CD4-positive, alpha-beta memory T cell (primary cell): Measurements from ENCODE around the gene AHRR. TPM values are rescaled to one million over a fixed set of nuclear protein-coding genes. Genes with fewer than 3 reads are reported as not detected.

Experiments used
- CTCF ChIA-PET: fragments of 350-600 bp; sonication (Branson Sonifier 250); formaldehyde crosslinking; loops from one replicate; lab custom pipeline; 2021; ENCODE audit warnings: inconsistent platforms; ENCODE audit not compliant: partially characterized antibody; lab: Charles Lee
- POLR2A ChIA-PET: fragments of 350-600 bp; sonication (Branson Sonifier 250); formaldehyde crosslinking; loops from one replicate; lab custom pipeline; 2021; ENCODE audit not compliant: partially characterized antibody; lab: Charles Lee
- DNase-seq, 5 donors: peaks; one replicate each; pipeline versions ENCODE4 v3.0.0 to v3.0.0-alpha.2; 2020 to 2022; ENCODE audit warnings: mixed read lengths in 1 of 5
- H3K27ac ChIP-seq: one replicate; pipeline ENCODE4 v1.7.0; 2013; ENCODE audit warnings: low read depth, low read length
- H3K27me3 ChIP-seq: 2 replicates; pipeline ENCODE4 v1.7.0; 2013; ENCODE audit warnings: mild to moderate bottlenecking, low read length, moderate library complexity; ENCODE audit not compliant: insufficient read depth
- H3K36me3 ChIP-seq: 2 replicates; pipeline ENCODE4 v1.7.0; 2013; ENCODE audit warnings: mild to moderate bottlenecking, low read length, moderate library complexity; ENCODE audit not compliant: insufficient read depth
- H3K4me1 ChIP-seq: 2 replicates; pipeline ENCODE4 v1.7.0; 2013; ENCODE audit warnings: mild to moderate bottlenecking, low read length, moderate library complexity; ENCODE audit not compliant: insufficient read depth
- H3K4me3 ChIP-seq, 2 donors: one replicate each; pipeline ENCODE4 v1.7.0; 2013; ENCODE audit warnings: low read length in 2 of 2, mild to moderate bottlenecking in 1 of 2
- H3K9me3 ChIP-seq, 2 donors: one replicate each; pipeline ENCODE4 v1.7.0; 2013; ENCODE audit warnings: low read length in 2 of 2, control low read depth in 1 of 2; ENCODE audit not compliant: control insufficient read depth in 1 of 2
- H3K27ac Mint-ChIP-seq, 7 donors: one replicate each; pipeline ENCODE4 v1.8.0; 2020 to 2021; ENCODE audit warnings: mixed read lengths in 7 of 7, mild to moderate bottlenecking in 6 of 7, inconsistent platforms in 3 of 7, moderate library complexity in 3 of 7
- H3K27me3 Mint-ChIP-seq, 2 donors: one replicate each; pipeline ENCODE4 v1.8.0; 2020 to 2021; ENCODE audit warnings: mixed read lengths in 2 of 2
- H3K36me3 Mint-ChIP-seq, 2 donors: one replicate each; pipeline ENCODE4 v1.8.0; 2020 to 2021; ENCODE audit warnings: mixed read lengths in 2 of 2, inconsistent platforms in 1 of 2, mild to moderate bottlenecking in 1 of 2
- H3K4me1 Mint-ChIP-seq, 4 donors: one replicate each; pipeline ENCODE4 v1.8.0; 2020 to 2021; ENCODE audit warnings: mixed read lengths in 4 of 4, mild to moderate bottlenecking in 1 of 4
- H3K4me3 Mint-ChIP-seq, 8 donors: one replicate each; pipeline ENCODE4 v1.8.0; 2020 to 2021; ENCODE audit warnings: mixed read lengths in 8 of 8, mild to moderate bottlenecking in 7 of 8, moderate library complexity in 6 of 8, inconsistent platforms in 3 of 8
- H3K9me3 Mint-ChIP-seq, 8 donors: one replicate each; pipeline ENCODE4 v1.8.0; 2020 to 2021; ENCODE audit warnings: mixed read lengths in 8 of 8, mild to moderate bottlenecking in 5 of 8, inconsistent platforms in 3 of 8, moderate library complexity in 1 of 8
- intact Hi-C: fragments of 100-400 bp; cut with micrococcal nuclease; formaldehyde crosslinking; loops from one replicate; pipeline ENCODE4 v1.15.1; 2023
- polyA plus RNA-seq, 2 donors: library from polyadenylated mRNA; unstranded; fragments of 300-500 nt; fragmentation: Illumina TruSeq; gene quantifications; one replicate each; pipeline ENCODE4 v1.2.3, GENCODE V29; 2021
- total RNA-seq, 2 experiments: library from RNA; stranded (reverse); gene quantifications; one replicate each; pipeline ENCODE4 v1.2.3, GENCODE V29; 2021

Gene AHRR
- total and polyA plus RNA-seq, 4 experiments from 2014 or later, result 0.23 to 2.7 (median 0.74) TPM

DNA sequence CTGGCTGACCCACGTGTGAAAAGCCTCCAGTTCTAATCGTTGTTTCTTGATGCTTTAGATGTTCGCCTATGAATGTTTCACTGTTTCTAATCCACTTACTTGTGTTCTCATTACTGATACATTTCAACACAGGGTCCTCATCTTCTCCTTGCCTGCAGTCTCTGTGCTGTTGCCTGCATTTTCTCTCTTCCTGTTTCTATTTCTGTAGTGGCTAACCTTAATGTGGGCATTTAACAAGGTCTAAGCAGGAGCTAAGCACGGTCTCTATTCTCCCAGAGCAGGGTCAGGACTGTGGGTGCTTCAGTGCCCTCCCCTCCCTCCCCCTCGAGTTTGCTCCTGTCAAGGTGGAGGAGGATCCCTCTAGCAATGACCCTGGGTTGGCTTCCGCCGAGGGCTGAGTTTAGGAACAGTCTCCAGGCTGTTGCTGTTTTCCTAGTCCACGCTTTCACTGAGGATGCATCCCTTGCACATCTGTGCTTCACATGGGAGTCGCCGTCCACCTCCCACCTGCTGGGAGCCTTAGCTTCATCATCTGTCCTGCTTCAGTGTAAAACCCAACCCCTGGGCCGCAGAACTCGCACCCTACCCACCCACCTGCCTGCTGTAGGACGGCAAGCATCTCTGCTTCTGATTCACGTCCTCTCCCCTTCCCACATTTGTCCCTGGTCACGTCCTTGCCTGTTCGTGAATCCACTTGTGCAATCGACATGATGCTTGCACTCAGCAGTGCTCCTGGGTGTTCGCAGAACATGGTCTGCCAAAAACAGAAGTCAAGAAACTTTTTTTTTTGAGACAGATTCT, 119.1 kb downstream of the AHRR start:
- peak overlapping the region in 2 of 8 donors; percentile 30 to 46 for H3K4me3 Mint-ChIP-seq
- H3K36me3 Mint-ChIP-seq, result peaks cover 0 to 12% of the 10 kb centered on the region in 2 donors
- peaks cover 0 to under 1% of the 10 kb centered on the region in 2 donors for H3K27me3 Mint-ChIP-seq
- CTCF ChIA-PET, result no interaction called here
- H3K9me3 Mint-ChIP-seq, result no peaks in the 10 kb centered on the region
- no peak for DNase-seq
- Histone ChIP-seq H3K9me3 (no peaks in the 10 kb centered on the region), H3K27me3 (no peaks in the 10 kb centered on the region), H3K36me3 (no peaks in the 10 kb centered on the region), H3K4me3 (no peak overlapping the region), H3K4me1 (peaks cover 29% of the 10 kb centered on the region), H3K27ac (no peak overlapping the region)
- POLR2A ChIA-PET, result no interaction called here
- H3K27ac Mint-ChIP-seq, result peak overlapping the region in 2 of 7 donors; percentile 25 to 52
- intact Hi-C loops, result loop anchor here (5.0 to 10.0 kb wide), 2 partner anchors 168 to 226 kb away; partner anchors contain the start of genes CCDC127, PDCD6 and SDHA
- peaks cover 10 to 29% (median 24%) of the 10 kb centered on the region in 4 donors for H3K4me1 Mint-ChIP-seq

DNA sequence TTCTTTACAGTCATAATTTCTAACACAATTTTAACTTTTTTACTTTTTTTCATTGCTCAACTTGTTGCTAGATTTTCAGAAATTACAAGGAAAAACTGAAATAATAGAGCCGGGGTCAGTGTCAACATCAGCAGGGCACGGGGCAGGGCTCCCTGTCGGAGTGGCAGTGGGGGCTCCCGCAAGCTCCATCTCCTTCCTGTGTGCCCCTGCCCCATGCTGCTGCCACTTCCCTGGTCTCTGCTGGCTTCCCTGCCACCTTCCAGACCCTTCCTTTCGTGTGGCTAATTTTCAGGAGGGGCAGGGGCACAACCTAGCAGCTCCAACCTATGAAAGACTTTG, 120.5 kb downstream of the AHRR start:
- Mint-ChIP-seq H3K9me3 (no peaks in the 10 kb centered on the region), H3K36me3 (peaks cover 9 to 20% of the 10 kb centered on the region in 2 donors), H3K4me3 (peak overlapping the region; percentile 94 to 99 (median 96)), H3K27ac (peak overlapping the region in 6 of 7 donors; percentile 86 to 97 (median 94)), H3K27me3 (no peaks in the 10 kb centered on the region), H3K4me1 (peaks cover 16 to 41% (median 33%) of the 10 kb centered on the region in 4 donors)
- DNase-seq, result no peak
- CTCF ChIA-PET, result no interaction called here
- intact Hi-C loops, result loop anchor here (2.0 to 10.0 kb wide), 3 partner anchors 31 to 227 kb away; partner anchors contain the start of genes CCDC127, PDCD6 and SDHA
- POLR2A ChIA-PET, result interaction anchor here (0.8 to 1.4 kb wide), 4 partner anchors 31 to 224 kb away, joined by 3 to 9 read pairs (median 4); partner anchors contain the start of genes CCDC127 and SDHA
- Histone ChIP-seq H3K4me3 (peak overlapping the region; percentile 81 to 92), H3K27ac (no peak overlapping the region), H3K9me3 (no peaks in the 10 kb centered on the region), H3K4me1 (peaks cover 34% of the 10 kb centered on the region), H3K36me3 (peaks cover 6% of the 10 kb centered on the region), H3K27me3 (no peaks in the 10 kb centered on the region)

DNA sequence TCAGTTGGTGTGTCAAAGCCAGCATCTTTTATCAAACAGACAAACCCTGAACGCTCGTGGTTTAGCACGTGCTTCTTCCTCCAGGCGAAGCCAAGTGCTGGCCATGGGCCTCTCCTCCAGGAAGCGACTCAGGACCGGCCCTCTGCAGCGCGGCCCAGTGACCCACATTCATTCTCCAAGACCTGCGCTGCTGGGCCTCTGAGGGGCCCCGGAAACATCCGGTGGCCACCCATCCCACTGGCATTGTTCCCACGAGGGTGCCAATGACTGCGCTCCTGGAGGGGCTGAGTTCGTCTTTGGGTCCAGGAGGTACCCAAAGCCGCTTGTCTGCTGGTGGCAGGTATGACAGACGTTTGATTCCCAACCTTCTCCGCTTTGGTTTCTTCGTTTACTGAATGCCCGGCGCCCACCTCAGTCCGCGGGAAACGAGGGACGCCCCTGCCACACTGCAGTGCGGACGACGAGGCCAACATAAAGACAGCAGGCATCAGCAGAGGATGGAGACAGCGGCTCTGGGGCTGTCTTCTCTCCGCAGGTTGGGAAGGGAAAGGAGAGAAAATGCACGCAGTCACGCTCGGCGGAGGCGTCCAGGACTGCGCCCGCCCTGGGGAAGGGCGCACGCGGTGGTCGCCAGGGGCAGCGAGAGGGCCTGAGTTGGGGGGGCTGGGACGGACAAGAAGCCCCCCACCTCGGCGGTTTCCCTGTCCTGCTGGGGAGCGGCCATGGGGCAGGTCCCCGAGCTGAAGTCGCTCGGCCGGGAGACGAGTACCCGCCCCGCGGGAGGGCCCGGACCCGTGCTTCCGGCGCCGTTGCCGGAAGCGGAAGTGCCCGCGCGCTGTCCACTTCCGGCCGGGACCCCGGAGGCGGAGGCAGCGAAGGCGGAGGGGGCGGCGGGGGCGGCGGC, 121.1 kb downstream of the AHRR start, which contains the start of gene EXOC3:
Gene EXOC3, plus strand, starts transcription at position 842 of the 904 bp plus-strand sequence. CDS start 3,030 bp downstream, outside the sequence.
- H3K9me3 ChIP-seq, result no peaks in the 10 kb centered on the region
- H3K36me3 Mint-ChIP-seq, result peaks cover 10 to 26% of the 10 kb centered on the region in 2 donors
- no peaks in the 10 kb centered on the region for H3K27me3 ChIP-seq
- H3K36me3 ChIP-seq, result peaks cover 12% of the 10 kb centered on the region
- H3K27me3 Mint-ChIP-seq, result no peaks in the 10 kb centered on the region
- ChIA-PET CTCF (no interaction called here), POLR2A (interaction anchor here (0.6 to 1.4 kb wide), 5 partner anchors 11 to 224 kb away, joined by 3 to 9 read pairs (median 4); partner anchors contain the start of genes CCDC127 and SDHA)
- peaks cover 34% of the 10 kb centered on the region for H3K4me1 ChIP-seq
- H3K4me3 Mint-ChIP-seq, result peak within 1 kb of the TSS; percentile 94 to 99 (median 96)
- no peaks in the 10 kb centered on the region for H3K9me3 Mint-ChIP-seq
- peak within 1 kb of the TSS; percentile 91 to 97 (median 95) for H3K27ac Mint-ChIP-seq
- intact Hi-C loops, result loop anchor here (2.0 to 10.0 kb wide), 3 partner anchors 30 to 228 kb away; partner anchors contain the start of genes CCDC127, PDCD6 and SDHA
- peaks cover 17 to 42% (median 34%) of the 10 kb centered on the region in 4 donors for H3K4me1 Mint-ChIP-seq
- peak; percentile 62 to 77 (median 69) for DNase-seq
- H3K27ac ChIP-seq, result peak within 1 kb of the TSS; percentile 77
- H3K4me3 ChIP-seq, result peak within 1 kb of the TSS; percentile 92 to 95

- Mint-ChIP-seq H3K36me3 (peaks cover 18 to 34% of the 10 kb centered on the region in 2 donors), H3K4me1 (peaks cover 19 to 43% (median 35%) of the 10 kb centered on the region in 4 donors), H3K4me3 (peak overlapping the region; percentile 87 to 96 (median 92)), H3K27me3 (no peaks in the 10 kb centered on the region), H3K27ac (peak overlapping the region; percentile 84 to 91 (median 88)), H3K9me3 (no peaks in the 10 kb centered on the region)
- CTCF ChIA-PET, result interaction anchor here (1.3 kb wide), 2 partner anchors 10 to 30 kb away, joined by 3 to 4 read pairs; no protein-coding TSS in a partner anchor
- H3K4me1 ChIP-seq, result peaks cover 34% of the 10 kb centered on the region
- intact Hi-C loops, result loop anchor here (2.0 to 10.0 kb wide), 3 partner anchors 29 to 229 kb away; partner anchors contain the start of genes CCDC127, PDCD6 and SDHA
- H3K36me3 ChIP-seq, result peaks cover 21% of the 10 kb centered on the region
- no peaks in the 10 kb centered on the region for H3K27me3 ChIP-seq
- peak overlapping the region; percentile 77 for H3K27ac ChIP-seq
- peak in 4 of 5 donors; percentile 17 to 33 (median 28) for DNase-seq
- POLR2A ChIA-PET, result interaction anchor here (1.0 to 1.4 kb wide), 4 partner anchors 30 to 224 kb away, joined by 3 to 9 read pairs (median 4); no protein-coding TSS in a partner anchor
- H3K9me3 ChIP-seq, result no peaks in the 10 kb centered on the region
- peak overlapping the region; percentile 92 to 95 for H3K4me3 ChIP-seq
Observed at GRCh38 chr5:443239-444151, 122.0 kb downstream of the AHRR start.

DNA sequence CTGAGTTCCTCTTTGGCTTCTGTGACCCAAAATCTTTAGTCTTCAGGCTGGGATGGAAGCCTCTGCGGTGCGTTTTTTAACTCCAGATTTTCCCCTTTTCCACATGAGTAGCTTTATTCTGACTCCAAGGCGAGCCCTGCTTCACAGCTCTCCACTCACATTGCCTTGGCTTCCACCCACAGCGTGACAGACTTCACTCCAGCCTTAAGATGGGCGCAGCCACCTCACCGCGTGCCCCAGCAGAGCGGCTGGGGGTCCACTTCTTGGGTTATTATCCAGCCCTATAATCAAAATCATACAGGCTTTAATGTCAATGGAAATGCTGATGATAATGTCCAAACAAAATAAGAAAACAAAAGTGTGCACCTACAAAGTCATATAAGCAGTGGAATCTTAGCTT, 122.7 kb downstream of the AHRR start:
- H3K36me3 ChIP-seq, result peaks cover 28% of the 10 kb centered on the region
- no peaks in the 10 kb centered on the region for H3K9me3 Mint-ChIP-seq
- no peaks in the 10 kb centered on the region for H3K9me3 ChIP-seq
- H3K27me3 Mint-ChIP-seq, result no peaks in the 10 kb centered on the region
- peak overlapping the region; percentile 81 to 96 (median 92) for H3K4me3 Mint-ChIP-seq
- H3K4me1 Mint-ChIP-seq, result peaks cover 21 to 50% (median 36%) of the 10 kb centered on the region in 4 donors
- CTCF ChIA-PET, result interaction anchor here (1.3 kb wide), 2 partner anchors 10 to 29 kb away, joined by 3 to 4 read pairs; no protein-coding TSS in a partner anchor
- POLR2A ChIA-PET, result interaction anchor here (1.0 kb wide), 1 partner anchor 29 kb away, joined by 3 read pairs; no protein-coding TSS in a partner anchor
- H3K27ac Mint-ChIP-seq, result peak overlapping the region; percentile 49 to 92 (median 89)
- DNase-seq, result no peak
- H3K27ac ChIP-seq, result no peak overlapping the region
- peaks cover 34% of the 10 kb centered on the region for H3K4me1 ChIP-seq
- intact Hi-C loops, result loop anchor here (5.0 to 10.0 kb wide), 2 partner anchors 172 to 229 kb away; partner anchors contain the start of genes CCDC127, PDCD6 and SDHA
- H3K27me3 ChIP-seq, result no peaks in the 10 kb centered on the region
- H3K4me3 ChIP-seq, result peak overlapping the region in 1 of 2 donors; percentile 95
- H3K36me3 Mint-ChIP-seq, result peaks cover 25 to 41% of the 10 kb centered on the region in 2 donors
